GM23338 (cell line): ENCODE data around the gene GRIN1. TPM values are rescaled to one million over a fixed set of nuclear protein-coding genes. Genes with fewer than 3 reads are reported as not detected.
"Not testable (repeated sequence)": the region's sequence is repeated elsewhere in the genome, so short reads cannot be mapped to it uniquely, and the experiment has no call there.

Experiments used
- ATAC-seq: fragments of 200-7000 bp; cut with Tn5 transposase; 3 replicates; pipeline ENCODE4 v1.9.1; 2020
- DNase-seq: peaks from one replicate; pipeline ENCODE4 v3.0.0-alpha.2; 2015; ENCODE audit warnings: low spot score
- H2AFZ ChIP-seq: fragments of 200-600 bp; sonication (generic); 2 replicates; pipeline ENCODE4 v1.8.0; 2016; ENCODE audit warnings: antibody characterized with exemption, mild to moderate bottlenecking, moderate library complexity
- H3F3A ChIP-seq: fragments of 200-600 bp; sonication (generic); replicated peaks from 2 replicates; pipeline ENCODE4 v1.8.0; 2017; ENCODE audit warnings: antibody characterized with exemption, mixed run types, low read depth
- H3K27ac ChIP-seq: fragments of 200-600 bp; sonication (generic); 2 replicates; pipeline ENCODE4 v1.6.1; 2016; ENCODE audit warnings: low read depth
- H3K27me3 ChIP-seq: fragments of 200-600 bp; sonication (generic); 2 replicates; pipeline ENCODE4 v1.8.0; 2016; ENCODE audit warnings: mild to moderate bottlenecking, mixed run types, moderate library complexity; ENCODE audit not compliant: insufficient read depth
- H3K36me3 ChIP-seq: fragments of 200-600 bp; sonication (generic); 2 replicates; pipeline ENCODE4 v1.8.0; 2016; ENCODE audit warnings: mild to moderate bottlenecking; ENCODE audit not compliant: insufficient read depth
- H3K4me1 ChIP-seq: fragments of 200-600 bp; sonication (generic); 2 replicates; pipeline ENCODE4 v1.8.0; 2016; ENCODE audit warnings: mild to moderate bottlenecking, moderate library complexity; ENCODE audit not compliant: insufficient read depth
- H3K4me2 ChIP-seq: fragments of 200-600 bp; sonication (generic); 2 replicates; pipeline ENCODE4 v1.7.1; 2017; ENCODE audit warnings: mixed run types
- H3K4me3 ChIP-seq: fragments of 200-600 bp; sonication (generic); 2 replicates; pipeline ENCODE4 v1.6.1; 2016; ENCODE audit warnings: mixed run types
- H3K79me2 ChIP-seq: fragments of 200-600 bp; sonication (generic); replicated peaks from 2 replicates; pipeline ENCODE4 v1.8.0; 2017; ENCODE audit warnings: mild to moderate bottlenecking; ENCODE audit not compliant: insufficient read depth
- H3K9me2 ChIP-seq: fragments of 200-600 bp; sonication (generic); 2 replicates; pipeline ENCODE4 v1.8.0; 2017; ENCODE audit not compliant: insufficient read depth
- H4K20me1 ChIP-seq: fragments of 200-600 bp; sonication (generic); replicated peaks from 2 replicates; pipeline ENCODE4 v1.8.0; 2017; ENCODE audit warnings: mild to moderate bottlenecking; ENCODE audit not compliant: insufficient read depth
- H3K27ac Mint-ChIP-seq: 2 replicates; pipeline ENCODE4 v1.8.0; 2020; ENCODE audit warnings: inconsistent platforms, mild to moderate bottlenecking, moderate library complexity, mixed read lengths
- H3K27me3 Mint-ChIP-seq: 3 replicates; pipeline ENCODE4 v1.8.0; 2022; ENCODE audit warnings: low read depth, mild to moderate bottlenecking, moderate library complexity, mixed read lengths, inconsistent platforms; ENCODE audit not compliant: insufficient read depth, poor library complexity
- H3K36me3 Mint-ChIP-seq: 3 replicates; pipeline ENCODE4 v1.8.0; 2021; ENCODE audit warnings: low read depth, mild to moderate bottlenecking, inconsistent platforms, moderate library complexity, mixed read lengths
- H3K4me1 Mint-ChIP-seq: 3 replicates; pipeline ENCODE4 v1.8.0; 2020; ENCODE audit warnings: mild to moderate bottlenecking, inconsistent platforms, mixed read lengths
- H3K4me3 Mint-ChIP-seq: 3 replicates; pipeline ENCODE4 v1.8.0; 2021; ENCODE audit warnings: moderate library complexity, mild to moderate bottlenecking, inconsistent platforms, mixed read lengths
- H3K9me3 Mint-ChIP-seq: 3 replicates; pipeline ENCODE4 v1.8.0; 2020; ENCODE audit warnings: moderate library complexity, mild to moderate bottlenecking, inconsistent platforms, mixed read lengths
- CTCF ChIP-seq, 2 experiments: fragments of 200-600 bp in 1 of 2; sonication (generic) in 1 of 2; conservative IDR thresholded peaks; 2 replicates each; pipeline versions ENCODE4 v1.5.1 to v1.6.1; 2016 to 2017; ENCODE audit warnings: antibody characterized with exemption in 2 of 2, low read depth in 2 of 2, mild to moderate bottlenecking in 2 of 2, moderate library complexity in 1 of 2
- ETS1 ChIP-seq: IDR thresholded peaks from 2 replicates; pipeline ENCODE4 v1.6.1; 2016; ENCODE audit warnings: antibody characterized with exemption
- EZH2phosphoT487 ChIP-seq: fragments of 200-600 bp; sonication (generic); IDR thresholded peaks from one replicate; pipeline ENCODE4 v1.8.1; 2018; ENCODE audit warnings: antibody characterized with exemption; ENCODE audit not compliant: unreplicated experiment
- JUNB ChIP-seq: IDR thresholded peaks from one replicate; pipeline ENCODE4 v1.6.1; 2016; ENCODE audit warnings: antibody characterized with exemption; ENCODE audit not compliant: unreplicated experiment
- NANOG ChIP-seq: IDR thresholded peaks from 2 replicates; pipeline ENCODE4 v1.6.1; 2016; ENCODE audit warnings: antibody characterized with exemption, borderline replicate concordance
- POLR2AphosphoS5 ChIP-seq: IDR thresholded peaks from 2 replicates; pipeline ENCODE4 v1.6.1; 2016; ENCODE audit warnings: antibody characterized with exemption, low read depth
- REST ChIP-seq: IDR thresholded peaks from one replicate; pipeline ENCODE4 v1.6.1; 2018; ENCODE audit warnings: antibody characterized with exemption; ENCODE audit not compliant: unreplicated experiment
- STAT1 ChIP-seq: IDR thresholded peaks from one replicate; pipeline ENCODE4 v1.6.1; 2016; ENCODE audit warnings: antibody characterized with exemption; ENCODE audit not compliant: unreplicated experiment
- ZNF331 ChIP-seq: fragments of 250-450 bp; sonication (Bioruptor Pico); IDR thresholded peaks from 2 replicates; pipeline ENCODE4 v1.5.0; 2020; ENCODE audit warnings: low read depth, mild to moderate bottlenecking, moderate library complexity
- polyA plus RNA-seq: library from polyadenylated mRNA; unstranded; fragments of >200 nt; fragmentation: Nextera tagmentation; extraction: Ambion mirVana; gene quantifications from 2 replicates; pipeline ENCODE4 v1.2.1, GENCODE V29; 2016
- total RNA-seq: library from RNA; depleted of rRNA; stranded (reverse); fragments of >200 nt; shearing (Covaris generic); gene quantifications from 2 replicates; pipeline ENCODE4 v1.2.3, GENCODE V29; 2014

Gene GRIN1
- total and polyA plus RNA-seq, 2 experiments from 2014 or later: 2.7 to 5.5 TPM

GRCh38 chr9:137130176-137130755 is 8.7 kb upstream of the GRIN1 start (continued):
- TF ChIP-seq REST (no peak), EZH2phosphoT487 (no peak), ETS1 (no peak), ZNF331 (CRISPR knock-in tag) (no peak), CTCF (conservative IDR thresholded peaks at IDR 0.05; ENCODE audit: low read depth in 2 of 2) (no peak), POLR2AphosphoS5 (no peak), JUNB (no peak), STAT1 (no peak)

- no peak overlapping the region for H3K4me2 ChIP-seq
- H3K4me3 ChIP-seq: no peak overlapping the region
- no peaks in the 10 kb centered on the region for H3F3A ChIP-seq
- peaks cover 39% of the 10 kb centered on the region for H3K27me3 Mint-ChIP-seq
- no peak for ATAC-seq
- H3K4me1 Mint-ChIP-seq: peaks cover 7% of the 10 kb centered on the region; the same call in 2 of the 3 replicates
- DNase-seq: no peak
- H3K9me2 ChIP-seq: no peaks in the 10 kb centered on the region
- H3K4me1 ChIP-seq: peaks cover 12% of the 10 kb centered on the region
- no peaks in the 10 kb centered on the region for H3K36me3 ChIP-seq
- no peak overlapping the region for H3K27ac Mint-ChIP-seq
- peaks cover 41% of the 10 kb centered on the region for H3K27me3 ChIP-seq
- no peak overlapping the region for H3K27ac ChIP-seq
- H3K9me3 Mint-ChIP-seq: no peaks in the 10 kb centered on the region
- H4K20me1 ChIP-seq: no peaks in the 10 kb centered on the region
- no peak overlapping the region for H2AFZ ChIP-seq
- TF ChIP-seq STAT1 (no peak), NANOG (no peak), ZNF331 (CRISPR knock-in tag) (no peak), ETS1 (no peak), EZH2phosphoT487 (no peak)
- H3K36me3 Mint-ChIP-seq: no peaks in the 10 kb centered on the region
- no peak overlapping the region for H3K4me3 Mint-ChIP-seq
- no peaks in the 10 kb centered on the region for H3K79me2 ChIP-seq
Observed at GRCh38 chr9:137134191-137134590, 4.8 kb upstream of the GRIN1 start.

GRCh38 chr9:137135154-137135553 is 3.8 kb upstream of the GRIN1 start:
- H3K9me3 Mint-ChIP-seq, ATAC-seq: not testable (repeated sequence)
- H3K27me3 ChIP-seq: peaks cover 51% of the 10 kb centered on the region

More at GRCh38 chr9:137135154-137135553, 3.8 kb upstream of the GRIN1 start:
- H3K36me3 ChIP-seq, H3K4me3 ChIP-seq, H3K4me3 Mint-ChIP-seq, H4K20me1 ChIP-seq, H3K36me3 Mint-ChIP-seq, H3K4me2 ChIP-seq, DNase-seq, H3K9me2 ChIP-seq, H3F3A ChIP-seq, H2AFZ ChIP-seq, H3K27ac Mint-ChIP-seq, H3K27ac ChIP-seq, H3K79me2 ChIP-seq: not testable (repeated sequence)
- Mint-ChIP-seq H3K27me3 (peaks cover 48% of the 10 kb centered on the region), H3K4me1 (peaks cover 10% of the 10 kb centered on the region)
- peaks cover 12% of the 10 kb centered on the region for H3K4me1 ChIP-seq
